Epithelial cell of esophagus (primary cell): Measurements from ENCODE around the gene ZSWIM1.
"Not testable (repeated sequence)": the region's sequence is repeated elsewhere in the genome, so short reads cannot be mapped to it uniquely, and the experiment has no call there.

Source experiments
- DNase-seq: peaks from one replicate; pipeline ENCODE4 v3.0.0; 2010; ENCODE audit warnings: low read depth
- H3K4me3 ChIP-seq: 2 replicates; pipeline ENCODE4 v1.5.1; 2011; ENCODE audit warnings: mild to moderate bottlenecking, low read length, control low read depth
- TF ChIP-seq, protein P1 (sequence below): IDR thresholded peaks from 2 replicates; pipeline ENCODE4 v1.5.1; 2011; ENCODE audit warnings: low read depth, mild to moderate bottlenecking, low read length, control low read depth, inconsistent platforms; ENCODE audit not compliant: insufficient read depth; ENCODE audit errors: missing control alignments

The ZSWIM1 gene

DNA sequence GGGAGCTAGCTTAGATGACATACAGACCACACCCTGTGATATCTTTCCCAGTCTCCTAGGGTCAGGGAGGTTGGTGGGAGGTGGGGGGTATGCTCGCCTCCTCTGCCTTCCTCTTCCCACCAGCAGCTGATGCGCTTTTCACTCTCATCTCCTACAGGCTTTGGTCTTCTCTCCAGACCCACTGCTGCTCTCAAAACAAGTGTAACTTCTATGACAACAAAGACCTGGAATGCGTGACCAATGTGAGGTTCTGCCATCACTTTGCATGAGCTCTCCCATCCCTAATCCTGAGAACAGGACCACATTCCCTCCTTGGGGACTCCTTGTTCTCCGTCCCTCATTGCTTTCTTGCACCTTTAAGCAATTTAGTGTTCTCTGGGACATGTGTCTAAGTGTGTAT is 12.8 kb downstream of the ZSWIM1 start:
- TF ChIP-seq, protein P1, sequence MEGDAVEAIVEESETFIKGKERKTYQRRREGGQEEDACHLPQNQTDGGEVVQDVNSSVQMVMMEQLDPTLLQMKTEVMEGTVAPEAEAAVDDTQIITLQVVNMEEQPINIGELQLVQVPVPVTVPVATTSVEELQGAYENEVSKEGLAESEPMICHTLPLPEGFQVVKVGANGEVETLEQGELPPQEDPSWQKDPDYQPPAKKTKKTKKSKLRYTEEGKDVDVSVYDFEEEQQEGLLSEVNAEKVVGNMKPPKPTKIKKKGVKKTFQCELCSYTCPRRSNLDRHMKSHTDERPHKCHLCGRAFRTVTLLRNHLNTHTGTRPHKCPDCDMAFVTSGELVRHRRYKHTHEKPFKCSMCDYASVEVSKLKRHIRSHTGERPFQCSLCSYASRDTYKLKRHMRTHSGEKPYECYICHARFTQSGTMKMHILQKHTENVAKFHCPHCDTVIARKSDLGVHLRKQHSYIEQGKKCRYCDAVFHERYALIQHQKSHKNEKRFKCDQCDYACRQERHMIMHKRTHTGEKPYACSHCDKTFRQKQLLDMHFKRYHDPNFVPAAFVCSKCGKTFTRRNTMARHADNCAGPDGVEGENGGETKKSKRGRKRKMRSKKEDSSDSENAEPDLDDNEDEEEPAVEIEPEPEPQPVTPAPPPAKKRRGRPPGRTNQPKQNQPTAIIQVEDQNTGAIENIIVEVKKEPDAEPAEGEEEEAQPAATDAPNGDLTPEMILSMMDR = no peak
- no peak for DNase-seq
- no peak overlapping the region for H3K4me3 ChIP-seq

DNA sequence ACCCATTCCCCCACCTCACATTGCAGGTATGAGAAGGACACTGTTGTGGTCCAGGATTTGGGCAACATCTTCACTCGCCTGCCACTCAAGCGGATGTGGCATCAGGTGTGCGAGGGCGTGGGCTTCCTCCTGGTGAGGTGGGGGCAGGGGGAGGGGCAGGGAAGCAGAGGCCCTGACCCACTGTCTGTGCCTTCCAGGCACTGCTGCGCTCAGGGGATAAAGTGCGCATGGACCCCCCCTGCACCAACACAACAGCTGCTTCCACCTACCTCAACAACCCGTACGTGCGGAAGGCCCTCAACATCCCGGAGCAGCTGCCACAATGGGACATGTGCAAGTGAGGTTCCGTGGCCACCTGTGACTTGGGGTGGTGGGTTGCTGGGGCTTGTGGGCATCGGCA is 13.8 kb downstream of the ZSWIM1 start:
- no peak overlapping the region for H3K4me3 ChIP-seq
- TF ChIP-seq, protein P1 = no peak
- DNase-seq = no peak

DNA sequence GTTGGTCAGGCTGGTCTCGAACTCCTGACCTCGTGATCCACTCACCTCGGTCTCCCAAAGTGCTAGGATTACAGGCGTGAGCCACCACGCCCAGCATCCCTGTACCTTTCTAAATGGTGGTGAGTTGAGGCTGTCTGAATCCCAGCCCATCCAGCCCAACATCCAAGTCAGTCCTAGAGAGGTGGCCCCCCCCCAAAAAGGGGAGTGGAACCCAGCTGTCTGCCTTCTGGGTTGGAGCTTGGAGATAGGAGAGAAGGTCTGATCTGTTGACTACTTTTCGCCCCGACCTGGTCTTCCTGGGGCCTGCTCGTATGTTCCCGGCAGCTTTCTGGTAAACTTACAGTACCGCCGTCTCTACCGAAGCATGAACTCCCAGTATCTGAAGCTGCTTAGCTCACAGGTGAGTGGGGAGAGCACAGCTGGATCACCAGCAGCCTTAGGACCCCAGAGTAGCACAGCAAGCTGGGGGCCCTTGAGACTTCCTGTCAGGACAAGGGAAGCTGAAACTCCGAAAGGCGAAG is 15.7 kb downstream of the ZSWIM1 start:
- TF ChIP-seq, protein P1 = no peak
- no peak for DNase-seq

DNA sequence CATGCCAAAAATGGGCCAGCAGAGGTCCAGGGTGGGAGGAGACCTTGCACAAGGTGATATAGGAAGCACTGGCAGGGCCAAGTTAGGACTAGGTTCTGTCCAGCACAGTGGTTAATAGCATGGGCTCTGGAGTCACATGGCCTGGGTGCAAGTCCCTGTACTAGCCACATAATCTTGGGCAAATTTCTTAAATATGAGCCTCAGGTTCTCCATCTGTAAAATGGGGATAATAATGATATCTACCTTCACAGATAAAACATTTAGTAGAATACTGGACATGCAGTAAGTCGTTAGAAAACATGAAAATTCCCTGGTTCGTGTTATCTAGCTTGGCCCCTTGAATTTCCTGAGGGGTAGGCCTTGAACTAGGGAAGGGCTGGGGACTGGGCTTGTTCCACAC is 16.3 kb downstream of the ZSWIM1 start:
- DNase-seq = no peak
- no peak overlapping the region for H3K4me3 ChIP-seq
- TF ChIP-seq, protein P1 = no peak

More for the DNA sequence above, 15.7 kb downstream of the ZSWIM1 start:
- H3K4me3 ChIP-seq = no peak overlapping the region

DNA sequence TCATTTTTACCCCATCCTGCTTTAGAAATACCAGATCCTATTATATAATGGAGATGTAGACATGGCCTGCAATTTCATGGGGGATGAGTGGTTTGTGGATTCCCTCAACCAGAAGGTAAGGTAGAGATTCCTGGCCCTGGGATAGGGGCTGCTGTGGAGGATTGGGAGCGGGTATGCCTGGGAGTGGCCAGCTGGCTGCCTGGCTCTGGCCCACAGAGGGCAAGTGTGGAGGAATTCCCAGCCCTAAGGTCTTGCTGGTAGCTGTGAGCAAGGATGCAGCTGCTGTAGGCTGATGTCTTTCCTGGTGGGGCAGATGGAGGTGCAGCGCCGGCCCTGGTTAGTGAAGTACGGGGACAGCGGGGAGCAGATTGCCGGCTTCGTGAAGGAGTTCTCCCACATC is 16.7 kb downstream of the ZSWIM1 start:
- TF ChIP-seq, protein P1 = no peak
- DNase-seq = no peak
- no peak overlapping the region for H3K4me3 ChIP-seq

DNA sequence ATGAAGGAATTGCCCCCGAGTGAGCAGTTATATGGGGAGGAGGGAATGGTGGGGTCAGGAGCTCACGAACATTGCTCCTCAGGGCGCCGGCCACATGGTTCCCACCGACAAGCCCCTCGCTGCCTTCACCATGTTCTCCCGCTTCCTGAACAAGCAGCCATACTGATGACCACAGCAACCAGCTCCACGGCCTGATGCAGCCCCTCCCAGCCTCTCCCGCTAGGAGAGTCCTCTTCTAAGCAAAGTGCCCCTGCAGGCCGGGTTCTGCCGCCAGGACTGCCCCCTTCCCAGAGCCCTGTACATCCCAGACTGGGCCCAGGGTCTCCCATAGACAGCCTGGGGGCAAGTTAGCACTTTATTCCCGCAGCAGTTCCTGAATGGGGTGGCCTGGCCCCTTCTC is 17.3 kb downstream of the ZSWIM1 start:
- TF ChIP-seq, protein P1 = no peak

DNA sequence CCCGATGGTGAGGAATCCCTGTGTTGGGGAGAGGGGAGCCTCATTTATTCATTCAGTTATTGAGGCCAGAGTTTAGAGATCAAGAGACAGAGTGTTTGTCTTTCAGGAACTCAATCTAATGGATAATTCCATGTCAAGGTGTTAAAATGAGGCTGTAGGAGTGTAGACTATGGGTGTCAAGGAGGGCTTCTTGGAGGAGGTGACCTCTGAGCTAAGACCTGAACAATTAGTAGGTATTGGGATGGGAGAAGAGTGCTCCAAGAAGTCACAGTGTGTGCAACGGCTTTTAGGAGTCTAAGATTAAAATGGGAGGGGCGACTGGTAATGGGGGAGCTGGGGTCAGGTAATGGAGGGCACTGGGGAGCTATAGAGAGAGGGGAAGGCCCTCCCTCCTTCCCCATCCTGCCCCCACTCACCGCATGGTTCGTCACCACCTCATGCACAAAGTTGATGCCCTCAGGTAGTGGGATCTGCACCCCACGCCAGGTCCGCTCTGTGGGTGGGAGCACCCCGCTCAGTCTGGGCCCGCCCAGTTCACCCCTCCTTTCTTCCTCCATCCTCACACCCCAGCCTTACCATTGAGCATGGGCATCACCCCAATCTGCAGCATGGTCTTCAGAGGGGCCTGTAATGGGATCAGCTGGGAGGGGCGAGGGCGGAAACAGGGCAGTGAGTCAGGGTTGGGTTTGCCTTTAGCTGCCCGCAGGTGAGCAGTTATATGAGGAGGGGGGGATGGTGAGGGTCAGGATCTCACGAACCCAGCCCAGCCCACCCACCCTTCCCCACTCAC is 18.2 kb downstream of the ZSWIM1 start:
- TF ChIP-seq, protein P1 = no peak
- H3K4me3 ChIP-seq = no peak overlapping the region
- DNase-seq = no peak

More for the DNA sequence above, 17.3 kb downstream of the ZSWIM1 start:
- no peak overlapping the region for H3K4me3 ChIP-seq
- DNase-seq = no peak

DNA sequence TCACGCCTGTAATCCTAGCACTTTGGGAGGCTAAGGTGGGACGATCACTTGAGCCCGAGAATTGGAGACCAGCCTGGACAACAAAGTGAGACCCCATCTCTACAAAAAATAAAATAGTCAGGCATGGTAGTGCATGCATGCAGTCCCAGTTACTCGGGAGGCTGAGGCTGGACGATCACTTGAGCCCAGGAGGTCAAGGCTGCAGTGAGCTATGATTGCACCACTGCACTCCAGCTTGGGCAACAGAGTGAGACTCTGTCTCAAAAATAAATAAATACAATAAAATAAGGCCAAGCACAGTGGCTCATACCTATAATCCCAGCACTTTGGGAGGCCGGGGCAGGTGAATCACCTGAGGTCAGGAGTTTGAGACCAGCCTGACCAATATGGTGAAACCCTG is 20.3 kb downstream of the ZSWIM1 start:
- DNase-seq, H3K4me3 ChIP-seq: not testable (repeated sequence)
